Smooth muscle cell of trachea (primary cell): ENCODE results near the gene EDEM1. TPM values are rescaled to one million over a fixed set of nuclear protein-coding genes. Genes with fewer than 3 reads are reported as not detected.

Experiments used
- total RNA-seq: library from RNA; depleted of rRNA; stranded (reverse); fragments of >200 nt; gene quantifications from 2 replicates; pipeline ENCODE4 v1.2.1, GENCODE V29; 2014

The EDEM1 gene
- 27.5 and 36.5 TPM in 2 replicates for total RNA-seq

DNA sequence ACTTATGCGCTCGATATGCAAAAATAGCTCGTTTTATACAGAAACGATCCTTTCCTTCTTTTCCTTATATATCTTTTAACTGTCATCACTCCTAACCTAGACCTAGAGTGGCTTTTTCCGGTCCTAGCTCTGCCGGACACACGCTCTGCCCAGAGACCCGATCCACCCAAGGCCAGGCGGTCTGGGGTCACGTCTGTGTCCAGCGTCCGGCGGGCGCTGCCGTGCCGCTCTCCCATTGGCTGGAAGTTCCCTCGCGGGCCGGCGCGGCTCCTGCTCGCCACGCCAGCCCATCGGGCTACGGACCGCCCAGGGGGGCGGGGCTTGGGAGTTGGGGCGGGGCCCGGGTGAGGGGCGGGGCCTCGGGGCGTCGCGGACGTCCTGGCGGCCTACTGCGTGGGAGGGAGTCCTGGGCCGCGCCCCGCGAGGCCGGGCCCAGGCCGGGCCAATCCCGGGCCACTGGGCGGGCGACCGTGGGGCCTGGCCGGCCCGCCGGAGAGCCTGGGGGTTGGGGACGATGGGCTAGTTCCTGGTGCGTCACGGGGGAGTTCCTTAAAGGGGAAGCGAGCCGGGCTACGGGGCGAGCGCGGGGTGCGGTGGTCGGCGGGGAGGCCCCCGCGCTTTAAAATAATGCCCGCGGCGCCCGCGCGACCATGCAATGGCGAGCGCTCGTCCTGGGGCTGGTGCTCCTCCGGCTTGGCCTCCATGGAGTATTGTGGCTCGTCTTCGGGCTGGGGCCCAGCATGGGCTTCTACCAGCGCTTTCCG lies at the start of gene EDEM1:
Gene EDEM1, plus strand, starts transcription at position 552 of the 764 bp plus-strand sequence. Its CDS starts 99 bp downstream, at position 651.

Other genes with a start within 250 kb of the EDEM1 start
- 6.3 and 22.7 TPM in 2 replicates for gene BHLHE40, start 208.3 kb upstream of the EDEM1 start, total RNA-seq
- gene ARL8B, start 65.4 kb upstream of the EDEM1 start, total RNA-seq, result 70.1 and 83.9 TPM in 2 replicates